Tibial artery (tissue), 4 donors: ENCODE results near the gene SLC38A6.

Source experiments
- DNase-seq, 2 donors: peaks; one replicate each; pipeline ENCODE4 v3.0.0-alpha.2; 2019
- H3K27ac ChIP-seq, 2 donors: fragments of 200-600 bp; sonication (generic) in 1 of 2; 1 replicate in 1 of 2; 2 replicates in 1 of 2; pipeline ENCODE4 v1.5.1; 2018 to 2019; ENCODE audit warnings: mild to moderate bottlenecking in 1 of 2
- H3K27me3 ChIP-seq, 2 donors: fragments of 200-600 bp; sonication (generic) in 1 of 2; one replicate each; pipeline versions ENCODE4 v1.5.1 to v1.6.0; 2016 to 2019
- H3K36me3 ChIP-seq, 3 donors: fragments of 200-600 bp; sonication (generic) in 2 of 3; one replicate each; pipeline ENCODE4 v1.5.1; 2016 to 2019; ENCODE audit warnings: mild to moderate bottlenecking in 2 of 3
- H3K4me1 ChIP-seq, 4 donors: fragments of 200-600 bp; sonication (generic) in 2 of 4; 1 replicate in 3 of 4; 2 replicates in 1 of 4; pipeline ENCODE4 v1.5.1; 2016 to 2019
- H3K4me3 ChIP-seq, 2 donors: fragments of 200-600 bp; sonication (generic) in 1 of 2; 1 replicate in 1 of 2; 2 replicates in 1 of 2; pipeline ENCODE4 v1.5.1; 2018 to 2019; ENCODE audit warnings: mild to moderate bottlenecking in 2 of 2
- H3K9me3 ChIP-seq, 3 donors: fragments of 200-600 bp; sonication (generic) in 1 of 3; one replicate each; pipeline ENCODE4 v1.5.1; 2016 to 2019
- intact Hi-C: fragments of 100-400 bp; cut with DNase I; formaldehyde crosslinking; loops from one replicate; pipeline ENCODE4 v1.15.0; 2023; ENCODE audit warnings: low total_unique reads
- TF ChIP-seq, protein P1 (sequence below), 2 experiments: fragments of 200-600 bp in 1 of 2; fragments of 450-650 bp in 1 of 2; IDR thresholded peaks; one replicate each; pipeline ENCODE4 v1.5.1; 2017 to 2019; ENCODE audit warnings: antibody characterized with exemption in 2 of 2, mild to moderate bottlenecking in 1 of 2, moderate library complexity in 1 of 2

The SLC38A6 gene

DNA sequence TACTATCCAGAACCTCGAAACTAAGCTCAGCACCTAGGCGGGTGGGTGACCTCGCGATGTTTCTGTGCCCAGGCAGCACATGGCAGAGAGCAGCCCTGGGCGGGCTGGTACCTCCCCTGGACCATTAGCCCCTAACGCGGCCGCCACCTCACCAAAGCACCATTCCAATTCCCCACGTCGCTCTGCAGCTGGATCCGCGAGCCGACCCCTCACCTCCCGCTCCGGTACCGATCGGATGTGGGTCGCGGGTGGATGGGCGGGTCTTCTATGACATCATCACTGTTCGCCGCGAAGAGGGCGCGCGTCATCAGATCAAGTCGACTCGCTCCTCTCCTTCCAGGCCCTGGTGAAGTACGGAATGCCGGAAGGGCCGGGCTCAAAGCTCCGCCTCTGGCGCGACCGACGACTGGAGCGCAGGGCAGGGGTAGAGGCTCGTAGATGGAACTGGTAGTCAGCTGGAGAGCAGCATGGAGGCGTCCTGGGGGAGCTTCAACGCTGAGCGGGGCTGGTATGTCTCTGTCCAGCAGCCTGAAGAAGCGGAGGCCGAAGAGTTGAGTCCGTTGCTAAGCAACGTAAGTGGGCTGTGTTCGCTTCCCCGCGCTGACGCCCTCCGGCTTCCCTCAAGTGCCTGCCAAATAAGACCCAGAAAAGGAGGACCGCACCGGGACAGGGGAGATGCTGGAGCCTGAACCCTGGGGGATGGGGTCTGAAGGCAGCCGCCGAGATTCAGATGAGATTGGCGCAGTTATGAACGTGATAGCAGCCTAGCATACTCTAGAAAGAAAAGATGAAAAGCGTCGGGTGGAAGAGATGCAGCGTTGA is at the start of gene SLC38A6, which contains the start of gene TRMT5:
Gene SLC38A6 (plus strand): TSS at position 435 of the 822 bp plus-strand sequence. CDS start 33 bp downstream, at position 468.
Gene TRMT5 (minus strand): TSS at position 269 of the 822 bp plus-strand sequence. CDS start 106 bp downstream, at position 163.
- TF ChIP-seq, protein P1, sequence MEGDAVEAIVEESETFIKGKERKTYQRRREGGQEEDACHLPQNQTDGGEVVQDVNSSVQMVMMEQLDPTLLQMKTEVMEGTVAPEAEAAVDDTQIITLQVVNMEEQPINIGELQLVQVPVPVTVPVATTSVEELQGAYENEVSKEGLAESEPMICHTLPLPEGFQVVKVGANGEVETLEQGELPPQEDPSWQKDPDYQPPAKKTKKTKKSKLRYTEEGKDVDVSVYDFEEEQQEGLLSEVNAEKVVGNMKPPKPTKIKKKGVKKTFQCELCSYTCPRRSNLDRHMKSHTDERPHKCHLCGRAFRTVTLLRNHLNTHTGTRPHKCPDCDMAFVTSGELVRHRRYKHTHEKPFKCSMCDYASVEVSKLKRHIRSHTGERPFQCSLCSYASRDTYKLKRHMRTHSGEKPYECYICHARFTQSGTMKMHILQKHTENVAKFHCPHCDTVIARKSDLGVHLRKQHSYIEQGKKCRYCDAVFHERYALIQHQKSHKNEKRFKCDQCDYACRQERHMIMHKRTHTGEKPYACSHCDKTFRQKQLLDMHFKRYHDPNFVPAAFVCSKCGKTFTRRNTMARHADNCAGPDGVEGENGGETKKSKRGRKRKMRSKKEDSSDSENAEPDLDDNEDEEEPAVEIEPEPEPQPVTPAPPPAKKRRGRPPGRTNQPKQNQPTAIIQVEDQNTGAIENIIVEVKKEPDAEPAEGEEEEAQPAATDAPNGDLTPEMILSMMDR (IDR thresholded peaks at IDR 0.05) = no peak
- peak; percentile 94 to 96 for DNase-seq
- peaks cover 4 to 5% (median 5%) of the 10 kb centered on the region in 3 donors for H3K36me3 ChIP-seq
- no peaks in the 10 kb centered on the region for H3K27me3 ChIP-seq
- peak within 1 kb of the TSS; percentile 69 to 72 for H3K4me3 ChIP-seq
- H3K27ac ChIP-seq = peak within 1 kb of the TSS; percentile 81 to 82
- peaks cover 0 to 42% (median 15%) of the 10 kb centered on the region in 4 donors for H3K4me1 ChIP-seq
- intact Hi-C loops = no loop called here
- H3K9me3 ChIP-seq = no peaks in the 10 kb centered on the region

DNA sequence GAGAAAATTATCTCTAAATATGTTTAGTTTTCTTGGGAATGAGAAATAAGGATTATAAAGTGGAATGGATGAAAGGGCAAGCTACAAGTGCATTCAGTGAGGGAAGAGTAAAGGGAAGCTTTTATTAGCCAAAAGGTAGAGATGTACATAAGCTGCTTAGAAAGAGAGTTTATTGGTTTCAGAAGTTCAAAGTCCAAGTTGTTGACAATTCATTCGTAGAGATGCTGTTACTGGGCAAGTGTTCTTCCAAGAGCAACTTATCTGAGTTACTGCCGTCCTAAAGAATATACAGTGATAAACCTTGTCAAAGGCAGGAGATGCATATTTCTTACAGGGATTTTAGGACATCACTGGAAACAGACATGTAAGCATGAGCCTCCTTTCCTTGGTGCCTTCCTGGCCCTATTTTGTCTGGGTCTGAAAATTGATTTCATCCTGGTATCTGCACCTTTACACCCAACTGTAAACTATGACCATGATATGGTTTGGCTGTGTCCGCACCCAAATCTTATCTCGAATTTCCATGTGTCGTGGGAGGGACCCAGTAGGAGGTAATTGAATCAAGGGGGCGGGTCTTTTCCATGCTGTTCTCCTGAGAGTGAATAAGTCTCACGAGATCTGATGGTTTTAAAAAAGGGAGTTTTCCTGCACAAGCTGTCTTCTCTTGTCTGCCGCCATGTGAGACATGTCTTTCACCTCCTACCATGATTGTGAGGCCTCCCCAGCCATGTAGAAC is 47.0 kb upstream of the SLC38A6 start:
- no peak overlapping the region for H3K27ac ChIP-seq
- no peaks in the 10 kb centered on the region for H3K27me3 ChIP-seq
- no peaks in the 10 kb centered on the region for H3K4me1 ChIP-seq
- TF ChIP-seq, protein P1 (IDR thresholded peaks at IDR 0.05) = no peak
- no peak overlapping the region for H3K4me3 ChIP-seq
- no peaks in the 10 kb centered on the region for H3K9me3 ChIP-seq
- no peaks in the 10 kb centered on the region for H3K36me3 ChIP-seq
- no peak for DNase-seq
- intact Hi-C loops = no loop called here

DNA sequence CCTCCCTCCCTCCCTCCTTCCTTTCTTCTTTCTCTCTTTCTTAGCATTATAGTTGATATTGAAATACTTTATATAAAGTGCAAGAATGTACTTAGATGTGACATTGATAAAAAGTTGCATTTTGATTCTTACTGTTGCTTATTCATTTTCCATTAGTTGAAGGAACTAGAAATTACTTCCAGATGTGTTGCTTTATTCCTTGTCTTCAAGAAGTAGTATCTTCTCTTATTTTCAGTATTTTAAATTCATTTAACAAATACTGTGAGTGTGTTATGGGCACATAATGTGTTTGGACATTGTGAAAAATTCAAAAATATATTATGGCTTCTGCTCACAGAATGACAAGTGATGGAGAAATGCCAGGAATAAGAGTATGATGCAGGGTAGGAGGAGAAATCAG is 45.7 kb upstream of the SLC38A6 start:
- no peak for DNase-seq
- Histone ChIP-seq H3K27me3 (no peaks in the 10 kb centered on the region), H3K36me3 (no peaks in the 10 kb centered on the region), H3K4me3 (no peak overlapping the region), H3K9me3 (no peaks in the 10 kb centered on the region), H3K27ac (no peak overlapping the region), H3K4me1 (no peaks in the 10 kb centered on the region)
- TF ChIP-seq, protein P1 (IDR thresholded peaks at IDR 0.05) = no peak
- intact Hi-C loops = no loop called here

- Histone ChIP-seq H3K4me1 (no peaks in the 10 kb centered on the region), H3K36me3 (no peaks in the 10 kb centered on the region), H3K4me3 (no peak overlapping the region), H3K27me3 (no peaks in the 10 kb centered on the region), H3K27ac (no peak overlapping the region), H3K9me3 (no peaks in the 10 kb centered on the region)
- TF ChIP-seq, protein P1 (IDR thresholded peaks at IDR 0.05) = no peak
- intact Hi-C loops = no loop called here
- no peak for DNase-seq
Observed at GRCh38 chr14:60943637-60944032, 37.4 kb upstream of the SLC38A6 start.

GRCh38 chr14:60944204-60944603 is 36.8 kb upstream of the SLC38A6 start:
- no peaks in the 10 kb centered on the region for H3K27me3 ChIP-seq
- H3K9me3 ChIP-seq = no peaks in the 10 kb centered on the region
- DNase-seq = no peak
- intact Hi-C loops = no loop called here
- H3K36me3 ChIP-seq = no peaks in the 10 kb centered on the region
- no peak overlapping the region for H3K4me3 ChIP-seq
- no peak overlapping the region for H3K27ac ChIP-seq
- no peaks in the 10 kb centered on the region for H3K4me1 ChIP-seq
- TF ChIP-seq, protein P1 (IDR thresholded peaks at IDR 0.05) = no peak
